BLaER1 (cell line): ENCODE results near the gene INHBC.

Source experiments
- H3K27ac ChIP-seq: shearing (Covaris generic); formaldehyde crosslinking; 2 replicates; pipeline ENCODE4 v1.8.1; 2022
- H3K27me3 ChIP-seq: shearing (Covaris generic); formaldehyde crosslinking; 2 replicates; pipeline ENCODE4 v1.8.1; 2022
- H3K36me3 ChIP-seq: shearing (Covaris generic); formaldehyde crosslinking; 2 replicates; pipeline ENCODE4 v1.8.1; 2022
- H3K4me1 ChIP-seq: shearing (Covaris generic); formaldehyde crosslinking; 2 replicates; pipeline ENCODE4 v1.8.1; 2022
- H3K4me2 ChIP-seq: shearing (Covaris generic); formaldehyde crosslinking; 2 replicates; pipeline ENCODE4 v1.8.1; 2022
- H3K4me3 ChIP-seq: shearing (Covaris generic); formaldehyde crosslinking; 2 replicates; pipeline ENCODE4 v1.8.1; 2022
- H3K9ac ChIP-seq: shearing (Covaris generic); formaldehyde crosslinking; 2 replicates; pipeline ENCODE4 v1.8.1; 2022
- H3K9me3 ChIP-seq: shearing (Covaris generic); formaldehyde crosslinking; 2 replicates; pipeline ENCODE4 v1.8.1; 2022
- H4K20me1 ChIP-seq: shearing (Covaris generic); formaldehyde crosslinking; 2 replicates; pipeline ENCODE4 v1.8.1; 2022
- Cebpa-rat ChIP-seq: shearing (Covaris generic); IDR thresholded peaks from 2 replicates; pipeline ENCODE4 v1.8.1; 2022

INHBC gene

GRCh38 chr12:57465747-57466505, 31.3 kb downstream of the INHBC start:
- Histone ChIP-seq H3K4me2 (no peak overlapping the region), H3K36me3 (peaks cover 19% of the 10 kb centered on the region; the same call in 1 of the 2 replicates), H3K27ac (no peak overlapping the region), H4K20me1 (peaks cover 4% of the 10 kb centered on the region), H3K4me1 (peaks cover 20% of the 10 kb centered on the region), H3K27me3 (peaks cover 11% of the 10 kb centered on the region), H3K9me3 (no peaks in the 10 kb centered on the region), H3K9ac (no peak overlapping the region), H3K4me3 (no peak overlapping the region)
- TF ChIP-seq Cebpa-rat, result no peak

GRCh38 chr12:57467212-57467874, 32.8 kb downstream of the INHBC start:
- Histone ChIP-seq H4K20me1 (no peaks in the 10 kb centered on the region), H3K27ac (no peak overlapping the region), H3K9me3 (no peaks in the 10 kb centered on the region), H3K9ac (no peak overlapping the region), H3K4me2 (no peak overlapping the region), H3K4me1 (peaks cover 15% of the 10 kb centered on the region), H3K4me3 (no peak overlapping the region), H3K27me3 (no peaks in the 10 kb centered on the region), H3K36me3 (peaks cover 33% of the 10 kb centered on the region; the same call in 1 of the 2 replicates)
- TF ChIP-seq Cebpa-rat, result no peak

GRCh38 chr12:57467915-57468314, 33.3 kb downstream of the INHBC start:
- Histone ChIP-seq H4K20me1 (no peaks in the 10 kb centered on the region), H3K9me3 (no peaks in the 10 kb centered on the region), H3K4me2 (no peak overlapping the region), H3K4me1 (peaks cover 12% of the 10 kb centered on the region), H3K4me3 (no peak overlapping the region), H3K27ac (no peak overlapping the region), H3K27me3 (no peaks in the 10 kb centered on the region), H3K9ac (no peak overlapping the region), H3K36me3 (peaks cover 39% of the 10 kb centered on the region; the same call in 1 of the 2 replicates)
- no peak for TF ChIP-seq Cebpa-rat

DNA sequence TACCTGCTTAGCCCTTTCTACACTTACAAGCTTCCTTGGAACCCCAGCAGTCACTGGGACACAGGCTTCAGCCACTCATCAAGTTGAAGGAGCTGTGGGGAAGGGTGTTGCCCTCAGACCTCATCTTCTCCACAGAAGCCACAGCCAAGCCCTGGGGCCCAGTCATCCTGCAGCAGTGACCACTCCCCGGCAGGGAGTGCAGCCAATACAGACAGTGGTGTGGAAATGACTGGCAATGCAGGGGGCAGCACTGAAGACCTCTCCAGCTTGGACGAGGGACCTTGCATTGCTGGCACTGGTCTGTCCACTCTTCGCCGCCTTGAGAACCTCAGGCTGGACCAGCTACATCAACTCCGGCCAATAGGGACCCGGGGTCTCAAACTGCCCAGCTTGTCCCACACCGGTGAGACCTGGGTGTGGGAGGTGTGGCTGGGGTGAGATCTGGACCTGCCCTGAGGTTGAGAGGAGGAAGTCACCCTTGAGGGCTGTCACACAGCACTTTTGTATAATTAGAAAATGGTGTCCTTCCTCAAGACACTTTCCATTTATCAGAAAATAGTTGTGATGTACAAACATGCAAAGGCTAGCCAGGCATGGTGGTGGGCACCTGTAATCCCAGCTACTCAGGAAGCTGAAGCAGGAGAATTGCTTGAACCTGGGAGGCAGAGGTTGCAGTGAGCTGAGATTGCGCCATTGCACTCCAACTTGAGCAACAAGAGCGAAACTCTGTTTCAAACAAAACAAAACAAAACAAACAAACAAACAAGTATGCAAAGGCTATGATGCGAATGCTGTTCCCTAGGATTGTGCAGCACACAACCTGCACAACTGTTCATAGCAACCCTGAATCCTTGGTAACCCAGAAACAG, 34.9 kb downstream of the INHBC start:
- H3K4me2 ChIP-seq, result no peak overlapping the region
- H3K27me3 ChIP-seq, result no peaks in the 10 kb centered on the region
- H3K4me3 ChIP-seq, result no peak overlapping the region
- no peak overlapping the region for H3K9ac ChIP-seq
- H3K4me1 ChIP-seq, result peaks cover 6% of the 10 kb centered on the region; the same call in 1 of the 2 replicates
- H3K9me3 ChIP-seq, result no peaks in the 10 kb centered on the region
- peaks cover 54% of the 10 kb centered on the region for H3K36me3 ChIP-seq
- TF ChIP-seq Cebpa-rat, result no peak
- no peak overlapping the region for H3K27ac ChIP-seq
- H4K20me1 ChIP-seq, result no peaks in the 10 kb centered on the region

DNA sequence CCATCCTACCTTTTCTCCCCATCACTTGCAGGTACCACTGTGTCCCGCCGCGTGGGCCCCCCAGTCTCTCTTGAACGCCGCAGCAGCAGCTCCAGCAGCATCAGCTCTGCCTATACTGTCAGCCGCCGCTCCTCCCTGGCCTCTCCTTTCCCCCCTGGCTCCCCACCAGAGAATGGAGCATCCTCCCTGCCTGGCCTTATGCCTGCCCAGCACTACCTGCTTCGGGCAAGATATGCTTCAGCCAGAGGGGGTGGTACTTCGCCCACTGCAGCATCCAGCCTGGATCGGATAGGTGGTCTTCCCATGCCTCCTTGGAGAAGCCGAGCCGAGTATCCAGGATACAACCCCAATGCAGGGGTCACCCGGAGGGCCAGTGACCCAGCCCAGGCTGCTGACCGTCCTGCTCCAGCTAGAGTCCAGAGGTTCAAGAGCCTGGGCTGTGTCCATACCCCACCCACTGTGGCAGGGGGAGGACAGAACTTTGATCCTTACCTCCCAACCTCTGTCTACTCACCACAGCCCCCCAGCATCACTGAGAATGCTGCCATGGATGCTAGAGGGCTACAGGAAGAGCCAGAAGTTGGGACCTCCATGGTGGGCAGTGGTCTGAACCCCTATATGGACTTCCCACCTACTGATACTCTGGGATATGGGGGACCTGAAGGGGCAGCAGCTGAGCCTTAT, 35.8 kb downstream of the INHBC start:
- Histone ChIP-seq H3K4me1 (peaks cover 11% of the 10 kb centered on the region; the same call in 1 of the 2 replicates), H3K4me3 (no peak overlapping the region), H3K4me2 (no peak overlapping the region), H3K27me3 (no peaks in the 10 kb centered on the region), H3K27ac (no peak overlapping the region), H3K9ac (no peak overlapping the region), H4K20me1 (no peaks in the 10 kb centered on the region), H3K9me3 (no peaks in the 10 kb centered on the region), H3K36me3 (peaks cover 63% of the 10 kb centered on the region)
- TF ChIP-seq Cebpa-rat, result no peak

DNA sequence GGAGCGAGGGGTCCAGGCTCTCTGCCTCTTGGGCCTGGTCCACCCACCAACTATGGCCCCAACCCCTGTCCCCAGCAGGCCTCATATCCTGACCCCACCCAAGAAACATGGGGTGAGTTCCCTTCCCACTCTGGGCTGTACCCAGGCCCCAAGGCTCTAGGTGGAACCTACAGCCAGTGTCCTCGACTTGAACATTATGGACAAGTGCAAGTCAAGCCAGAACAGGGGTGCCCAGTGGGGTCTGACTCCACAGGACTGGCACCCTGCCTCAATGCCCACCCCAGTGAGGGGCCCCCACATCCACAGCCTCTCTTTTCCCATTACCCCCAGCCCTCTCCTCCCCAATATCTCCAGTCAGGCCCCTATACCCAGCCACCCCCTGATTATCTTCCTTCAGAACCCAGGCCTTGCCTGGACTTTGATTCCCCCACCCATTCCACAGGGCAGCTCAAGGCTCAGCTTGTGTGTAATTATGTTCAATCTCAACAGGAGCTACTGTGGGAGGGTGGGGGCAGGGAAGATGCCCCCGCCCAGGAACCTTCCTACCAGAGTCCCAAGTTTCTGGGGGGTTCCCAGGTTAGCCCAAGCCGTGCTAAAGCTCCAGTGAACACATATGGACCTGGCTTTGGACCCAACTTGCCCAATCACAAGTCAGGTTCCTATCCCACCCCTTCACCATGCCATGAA, 36.5 kb downstream of the INHBC start:
- Histone ChIP-seq H3K36me3 (peaks cover 65% of the 10 kb centered on the region), H3K9ac (no peak overlapping the region), H3K27me3 (peaks cover 3% of the 10 kb centered on the region; the same call in 1 of the 2 replicates)

GRCh38 chr12:57471661-57472060, 37.1 kb downstream of the INHBC start:
- H3K36me3 ChIP-seq, result peaks cover 65% of the 10 kb centered on the region
- peaks cover 6% of the 10 kb centered on the region; the same call in 1 of the 2 replicates for H3K27me3 ChIP-seq
- no peaks in the 10 kb centered on the region for H3K9me3 ChIP-seq
- peaks cover 20% of the 10 kb centered on the region for H3K4me1 ChIP-seq
- H3K4me2 ChIP-seq, result no peak overlapping the region
- TF ChIP-seq Cebpa-rat, result no peak
- H3K27ac ChIP-seq, result no peak overlapping the region
- H3K4me3 ChIP-seq, result no peak overlapping the region
- H3K9ac ChIP-seq, result no peak overlapping the region
- no peaks in the 10 kb centered on the region for H4K20me1 ChIP-seq

More for the DNA sequence above, 36.5 kb downstream of the INHBC start:
- no peak overlapping the region for H3K4me2 ChIP-seq
- H3K4me3 ChIP-seq, result no peak overlapping the region
- no peaks in the 10 kb centered on the region for H4K20me1 ChIP-seq
- no peak overlapping the region for H3K27ac ChIP-seq
- no peaks in the 10 kb centered on the region for H3K9me3 ChIP-seq
- no peak for TF ChIP-seq Cebpa-rat
- peaks cover 15% of the 10 kb centered on the region for H3K4me1 ChIP-seq

DNA sequence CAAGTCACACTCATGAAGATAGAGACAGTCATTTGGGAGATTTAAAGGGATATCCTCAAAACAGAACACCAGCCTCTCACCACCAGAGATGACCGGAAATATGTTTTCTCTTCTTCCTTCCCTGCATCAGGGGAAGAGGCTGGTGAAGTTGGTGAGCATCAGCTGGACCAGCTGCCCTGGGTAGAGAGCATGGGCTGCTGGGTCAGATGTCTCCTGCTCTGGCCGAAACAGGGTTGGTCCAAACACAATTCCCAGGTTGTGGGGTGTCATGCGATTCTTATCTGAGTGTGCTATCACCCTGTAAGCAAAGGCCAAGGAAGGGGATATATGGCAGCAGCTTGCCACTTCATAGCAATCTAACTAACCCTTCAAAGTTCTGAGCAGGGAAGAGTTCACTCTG, 37.8 kb downstream of the INHBC start:
- Histone ChIP-seq H3K4me2 (no peak overlapping the region), H3K4me3 (no peak overlapping the region), H3K9me3 (no peaks in the 10 kb centered on the region), H4K20me1 (no peaks in the 10 kb centered on the region), H3K27ac (no peak overlapping the region), H3K9ac (no peak overlapping the region), H3K4me1 (peaks cover 27% of the 10 kb centered on the region), H3K27me3 (peaks cover 6% of the 10 kb centered on the region; the same call in 1 of the 2 replicates), H3K36me3 (peaks cover 65% of the 10 kb centered on the region)
- TF ChIP-seq Cebpa-rat, result no peak

- TF ChIP-seq Cebpa-rat, result no peak
- Histone ChIP-seq H3K4me3 (no peak overlapping the region), H3K4me1 (peaks cover 37% of the 10 kb centered on the region), H3K4me2 (no peak overlapping the region), H3K27me3 (peaks cover 6% of the 10 kb centered on the region; the same call in 1 of the 2 replicates), H3K27ac (no peak overlapping the region), H3K9me3 (no peaks in the 10 kb centered on the region), H3K9ac (no peak overlapping the region), H4K20me1 (no peaks in the 10 kb centered on the region), H3K36me3 (peaks cover 65% of the 10 kb centered on the region)
Measured at GRCh38 chr12:57473392-57473791, 38.8 kb downstream of the INHBC start.
